GM21619 (cell line): ENCODE measurements around the gene ITGB4.

ENCODE experiments used
- ATAC-seq: cut with Tn5 transposase; IDR thresholded peaks from one replicate; pipeline ENCODE4 v1.9.1; 2021; ENCODE audit not compliant: unreplicated experiment

The ITGB4 gene

GRCh38 chr17:75730065-75730464 is 8.8 kb downstream of the ITGB4 start:
- no peak for ATAC-seq

- ATAC-seq = no peak
Measured at GRCh38 chr17:75731086-75731715, 9.9 kb downstream of the ITGB4 start.

GRCh38 chr17:75731716-75732498 is 10.6 kb downstream of the ITGB4 start:
- ATAC-seq = no peak

GRCh38 chr17:75733471-75733870 is 12.2 kb downstream of the ITGB4 start:
- no peak for ATAC-seq

GRCh38 chr17:75734674-75735294 is 13.5 kb downstream of the ITGB4 start:
- no peak for ATAC-seq

- no peak for ATAC-seq
Measured at GRCh38 chr17:75736173-75736835, 15.0 kb downstream of the ITGB4 start.

- ATAC-seq = no peak
Measured at GRCh38 chr17:75737133-75737962, 16.1 kb downstream of the ITGB4 start.

- no peak for ATAC-seq
Measured at GRCh38 chr17:75738218-75738802, 17.1 kb downstream of the ITGB4 start.

GRCh38 chr17:75739174-75739573 is 17.9 kb downstream of the ITGB4 start:
- ATAC-seq = no peak

- no peak for ATAC-seq
Measured at GRCh38 chr17:75739801-75740200, 18.5 kb downstream of the ITGB4 start.

- ATAC-seq = no peak
Measured at GRCh38 chr17:75740215-75740614, 19.0 kb downstream of the ITGB4 start.

GRCh38 chr17:75740631-75741077 is 19.4 kb downstream of the ITGB4 start:
- ATAC-seq = no peak

- no peak for ATAC-seq
Measured at GRCh38 chr17:75742337-75742736, 21.1 kb downstream of the ITGB4 start.

- no peak for ATAC-seq
Measured at GRCh38 chr17:75743625-75744206, 22.5 kb downstream of the ITGB4 start.

GRCh38 chr17:75748706-75749105 is 27.4 kb downstream of the ITGB4 start:
- ATAC-seq = no peak

- ATAC-seq = no peak
Measured at GRCh38 chr17:75749545-75750389, 28.5 kb downstream of the ITGB4 start.

GRCh38 chr17:75750661-75751423 is 29.6 kb downstream of the ITGB4 start:
- ATAC-seq = no peak

GRCh38 chr17:75751676-75752404 is 30.6 kb downstream of the ITGB4 start:
- ATAC-seq = no peak
